Heart right ventricle (tissue), 16 donors: ENCODE results near the gene RBMS3. TPM values are rescaled to one million over a fixed set of nuclear protein-coding genes. Genes with fewer than 3 reads are reported as not detected.
A peak's percentile ranks its signal among the peaks of the same experiment; 100 is the strongest.

Experiments used
- ATAC-seq, 8 donors: fragments of 200-7000 bp; cut with Tn5 transposase; one replicate each; pipeline ENCODE4 v1.9.1; 2020; ENCODE audit warnings: mild to moderate bottlenecking in 8 of 8, moderate library complexity in 8 of 8, moderate number of reproducible peaks in 1 of 8
- DNase-seq, 2 donors: peaks; one replicate each; pipeline ENCODE4 v3.0.0-alpha.2; 2020
- H3K27ac ChIP-seq, 10 donors: fragments of 200-600 bp; sonication (generic) in 2 of 10; one replicate each; pipeline versions ENCODE4 v1.5.0 to v1.8.0; 2020 to 2022; ENCODE audit warnings: mild to moderate bottlenecking in 3 of 10
- H3K27me3 ChIP-seq, 7 donors: fragments of 200-600 bp; one replicate each; pipeline ENCODE4 v1.8.0; 2021 to 2022; ENCODE audit warnings: mild to moderate bottlenecking in 2 of 7
- H3K36me3 ChIP-seq, 9 donors: fragments of 200-600 bp; sonication (generic) in 1 of 9; one replicate each; pipeline versions ENCODE4 v1.5.0 to v1.8.0; 2020 to 2022; ENCODE audit warnings: mild to moderate bottlenecking in 2 of 9
- H3K4me1 ChIP-seq, 9 donors: fragments of 200-600 bp; sonication (generic) in 1 of 9; one replicate each; pipeline versions ENCODE4 v1.5.0 to v1.8.0; 2020 to 2022; ENCODE audit warnings: mild to moderate bottlenecking in 4 of 9
- H3K4me3 ChIP-seq, 10 donors: fragments of 200-600 bp; sonication (generic) in 2 of 10; one replicate each; pipeline versions ENCODE4 v1.5.0 to v1.8.0; 2020 to 2022; ENCODE audit warnings: mild to moderate bottlenecking in 7 of 10, moderate library complexity in 2 of 10
- H3K9me3 ChIP-seq, 11 donors: fragments of 200-600 bp in 10 of 11; sonication (generic) in 2 of 11; one replicate each; pipeline versions ENCODE4 v1.5.0 to v1.8.0; 2013 to 2022; ENCODE audit warnings: mild to moderate bottlenecking in 2 of 11, control low read depth in 1 of 11, moderate library complexity in 1 of 11
- WGBS, 2 donors: extraction: QIAGEN DNeasy Blood & Tissue Kit; methylation state at CpG; one replicate each; pipeline ENCODE4 v1.1.7; 2013; ENCODE audit warnings: inconsistent platforms in 1 of 2; 5-methylcytosine and 5-hydroxymethylcytosine counted together
- intact Hi-C, 10 donors: fragments of 100-400 bp; cut with DNase I; formaldehyde crosslinking; loops; one replicate each; pipeline versions ENCODE4 v1.11.1 to v1.14.2; 2022
- polyA plus RNA-seq, 2 donors: library from polyadenylated mRNA; stranded (reverse); fragments of 200-250 nt; gene quantifications; one replicate each; pipeline ENCODE4 v1.2.3, GENCODE V29; 2013
- total RNA-seq, 10 donors: library from RNA; stranded (reverse); fragmentation: NEBNext Ultra II Directional in 3 of 10; extraction: Animal tissue kit (Norgen Biotek cat#: 25700) in 3 of 10; gene quantifications; one replicate each; pipeline versions ENCODE4 v1.2.1 to v1.2.4, GENCODE V29; 2021 to 2023
- TF ChIP-seq, protein P1 (sequence below), 9 donors: fragments of 200-600 bp; sonication (generic) in 2 of 9; IDR thresholded peaks; one replicate each; pipeline versions ENCODE4 v1.5.0 to v1.8.0; 2021 to 2022; ENCODE audit warnings: antibody characterized with exemption in 9 of 9, mild to moderate bottlenecking in 5 of 9, moderate library complexity in 1 of 9
- donor health status: Arrhythmogenic right ventricular cardiomyopathy.
- donor health status: ischemic (EF 13 %, LVEDD 7.1; RV severe dilation, severe dysfunction).
- donor health status: healthy with polysubstance abuse.
- donor health status: DM: no; HTN: yes; CAD: no.
- donor health status: DM: no; HTN: no; CAD: no.
- donor health status: ischemic (EF 25% LVEDD 6.9; RV normal size, moderate dysfunction).
- donor health status: ischemic (EF 25% LVEDD 5.7; RV mildly dilated, moderate dysfunction).
- donor health status: healthy.
- donor health status: DM: yes; HTN: yes; CAD: no.
- donor health status: Ischemic cardiomyopathy.
- donor health status: ischemic (EF 35%, LVEDD 5.7; RV mildly dilated, moderate dysfunction).
- donor health status: nonischemic (EF 11% LVEDD 7.7; RV severe dilation, severe dysfunction).
- donor health status: DM: yes; HTN: yes; CAD: no.
- donor health status: PGD.
- donor health status: ischemic (EF 29% LVEDD 5.4; RV normal size, mild dysfunction).
- donor health status: nonischemic (EF 23%, LVEDD 6.1; RV moderate dilation, normal function).

The RBMS3 gene
- total and polyA plus RNA-seq, 12 donors = 3.2 to 41.1 (median 26.4) TPM

DNA sequence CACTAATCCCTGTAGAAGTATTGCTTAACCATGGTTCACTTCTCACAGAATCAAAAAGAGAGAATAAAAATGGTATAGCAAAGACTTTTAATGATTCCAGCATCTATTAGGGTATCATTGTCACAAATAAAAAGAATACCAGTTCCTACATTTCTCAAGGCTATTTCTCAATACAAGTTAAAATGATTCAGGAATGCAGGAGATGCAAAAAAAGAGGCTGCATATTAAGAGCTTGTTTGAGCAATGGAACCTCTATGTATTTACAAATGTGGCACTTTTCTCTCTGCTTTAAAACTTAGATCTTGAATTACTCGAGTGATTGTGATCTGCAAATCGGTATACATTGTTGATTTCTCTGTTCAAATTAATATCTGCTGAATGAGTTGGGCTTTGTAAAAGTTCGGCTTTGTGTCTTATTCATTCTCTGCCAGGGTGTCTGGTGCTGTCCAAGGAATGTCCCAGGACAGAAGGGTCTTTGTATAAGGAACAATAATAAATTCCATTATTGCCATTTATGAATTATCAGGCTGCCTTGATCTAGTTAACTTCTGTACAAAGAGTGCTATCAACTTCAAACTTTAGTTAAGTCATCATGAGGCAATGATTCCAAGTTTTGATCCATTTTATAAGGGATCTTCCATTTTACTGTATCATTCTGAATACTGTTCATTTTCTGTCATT, 364.2 kb downstream of the RBMS3 start:
- H3K9me3 ChIP-seq = no peaks in the 10 kb centered on the region
- TF ChIP-seq, protein P1, sequence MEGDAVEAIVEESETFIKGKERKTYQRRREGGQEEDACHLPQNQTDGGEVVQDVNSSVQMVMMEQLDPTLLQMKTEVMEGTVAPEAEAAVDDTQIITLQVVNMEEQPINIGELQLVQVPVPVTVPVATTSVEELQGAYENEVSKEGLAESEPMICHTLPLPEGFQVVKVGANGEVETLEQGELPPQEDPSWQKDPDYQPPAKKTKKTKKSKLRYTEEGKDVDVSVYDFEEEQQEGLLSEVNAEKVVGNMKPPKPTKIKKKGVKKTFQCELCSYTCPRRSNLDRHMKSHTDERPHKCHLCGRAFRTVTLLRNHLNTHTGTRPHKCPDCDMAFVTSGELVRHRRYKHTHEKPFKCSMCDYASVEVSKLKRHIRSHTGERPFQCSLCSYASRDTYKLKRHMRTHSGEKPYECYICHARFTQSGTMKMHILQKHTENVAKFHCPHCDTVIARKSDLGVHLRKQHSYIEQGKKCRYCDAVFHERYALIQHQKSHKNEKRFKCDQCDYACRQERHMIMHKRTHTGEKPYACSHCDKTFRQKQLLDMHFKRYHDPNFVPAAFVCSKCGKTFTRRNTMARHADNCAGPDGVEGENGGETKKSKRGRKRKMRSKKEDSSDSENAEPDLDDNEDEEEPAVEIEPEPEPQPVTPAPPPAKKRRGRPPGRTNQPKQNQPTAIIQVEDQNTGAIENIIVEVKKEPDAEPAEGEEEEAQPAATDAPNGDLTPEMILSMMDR (IDR thresholded peaks at IDR 0.05) = no peak
- H3K4me3 ChIP-seq = no peak overlapping the region
- 79 to 82% methylated on average over 3 of the region's 3 CpGs for WGBS, 2 donors
- ATAC-seq (no peak), DNase-seq (no peak)
- peaks cover 2 to 54% (median 23%) of the 10 kb centered on the region in 9 donors for H3K4me1 ChIP-seq
- peak overlapping the region in 1 of 10 donors; percentile 90 for H3K27ac ChIP-seq
- no peaks in the 10 kb centered on the region for H3K27me3 ChIP-seq
- intact Hi-C loops = loop anchor here in 1 of 10 donors (5.0 kb wide), 1 partner anchor 37 kb away; no protein-coding TSS in a partner anchor
- H3K36me3 ChIP-seq = no peaks in the 10 kb centered on the region

DNA sequence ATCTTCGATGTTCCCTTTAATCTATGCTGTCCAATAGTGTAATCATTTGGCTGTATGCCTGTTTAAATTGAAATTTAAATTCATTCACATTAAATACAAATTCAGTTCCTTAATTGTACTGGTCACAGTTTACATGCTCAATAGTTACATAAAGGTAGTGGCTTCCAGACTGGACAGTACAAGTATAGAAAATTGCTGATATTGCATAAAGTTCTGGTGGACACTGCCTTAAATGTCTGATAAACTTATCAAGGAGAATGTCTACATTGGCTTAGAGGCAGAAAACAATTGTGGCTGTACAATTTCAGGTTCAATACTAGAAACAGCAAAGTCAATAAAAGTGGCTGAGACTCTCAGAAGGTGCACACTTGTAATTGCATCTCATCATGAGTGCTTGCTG, 365.2 kb downstream of the RBMS3 start:
- 79 to 85% methylated on average over 1 of the region's 1 CpG for WGBS, 2 donors
- H3K27me3 ChIP-seq = no peaks in the 10 kb centered on the region
- intact Hi-C loops = loop anchor here in 1 of 10 donors (5.0 kb wide), 1 partner anchor 36 kb away; no protein-coding TSS in a partner anchor
- no peak overlapping the region for H3K4me3 ChIP-seq
- DNase-seq (no peak), ATAC-seq (no peak)
- H3K9me3 ChIP-seq = no peaks in the 10 kb centered on the region
- peaks cover 2 to 56% (median 23%) of the 10 kb centered on the region in 9 donors for H3K4me1 ChIP-seq
- no peak overlapping the region for H3K27ac ChIP-seq
- TF ChIP-seq, protein P1 (IDR thresholded peaks at IDR 0.05) = no peak
- H3K36me3 ChIP-seq = no peaks in the 10 kb centered on the region

DNA sequence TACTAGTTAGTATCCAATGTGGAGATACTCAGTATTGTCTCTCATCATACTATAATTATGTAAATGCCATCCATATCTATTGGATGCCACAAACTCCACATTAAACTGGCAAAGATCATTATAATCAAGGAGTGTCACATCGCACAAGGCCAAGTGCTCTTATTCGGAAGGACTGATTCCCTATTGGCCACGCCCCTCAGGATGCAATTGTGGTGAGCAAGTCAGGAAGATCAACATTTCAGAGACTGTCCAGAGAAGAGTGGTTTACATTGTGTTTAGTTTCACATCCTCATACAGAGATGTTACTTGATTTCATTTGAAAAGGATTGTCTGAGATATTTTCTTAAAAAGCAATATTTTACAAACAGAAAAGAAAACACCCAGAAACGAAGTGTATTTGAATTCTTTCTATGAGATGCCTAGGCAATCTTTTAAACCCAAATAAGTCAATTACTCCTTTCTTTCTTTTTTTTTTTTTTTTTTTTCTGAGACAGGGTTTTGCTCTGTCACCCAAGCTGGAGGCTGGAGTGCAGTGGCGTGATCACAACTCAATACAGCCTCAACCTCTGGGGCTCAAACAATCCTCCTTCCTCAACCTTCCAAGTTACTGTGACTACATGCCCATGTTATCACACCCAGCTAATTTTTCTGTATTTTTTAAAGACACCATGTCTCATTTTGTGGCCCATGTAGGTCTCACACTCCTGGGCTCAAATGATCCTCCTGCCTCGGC, 369.1 kb downstream of the RBMS3 start:
- peaks cover 0 to 22% (median 10%) of the 10 kb centered on the region in 9 donors for H3K4me1 ChIP-seq
- no peaks in the 10 kb centered on the region for H3K36me3 ChIP-seq
- TF ChIP-seq, protein P1 (IDR thresholded peaks at IDR 0.05) = no peak
- 79% methylated on average over 6 of the region's 6 CpGs for WGBS, 2 donors
- no peaks in the 10 kb centered on the region for H3K9me3 ChIP-seq
- H3K27me3 ChIP-seq = no peaks in the 10 kb centered on the region
- intact Hi-C loops = loop anchor here in 1 of 10 donors (5.0 kb wide), 1 partner anchor 32 kb away; no protein-coding TSS in a partner anchor
- H3K4me3 ChIP-seq = no peak overlapping the region
- peak in 1 of 2 donors; percentile 27 for DNase-seq
- peak in 5 of 8 donors; percentile 39 to 58 (median 47) for ATAC-seq
- H3K27ac ChIP-seq = no peak overlapping the region

DNA sequence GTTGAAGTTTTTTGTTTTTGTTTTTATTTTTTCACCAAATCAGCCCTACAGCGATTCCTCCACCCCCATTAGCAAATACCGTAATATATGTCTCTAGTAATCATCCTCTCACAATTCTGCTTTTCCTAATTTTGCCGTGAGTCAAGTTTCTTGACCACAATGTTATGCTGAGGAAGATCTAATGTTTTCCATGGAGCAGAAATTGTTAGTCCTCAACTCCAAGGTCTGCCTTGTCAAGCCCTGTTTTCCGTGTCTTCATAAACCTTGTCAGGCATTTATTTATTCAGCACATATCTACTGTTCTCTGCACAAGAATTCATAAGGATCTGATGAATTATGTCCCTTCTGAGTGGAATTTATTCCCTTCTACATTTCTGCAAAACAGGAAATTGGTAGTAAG, 372.8 kb downstream of the RBMS3 start:
- Histone ChIP-seq H3K27ac (no peak overlapping the region), H3K4me1 (peaks cover 0 to 18% (median 5%) of the 10 kb centered on the region in 9 donors), H3K36me3 (no peaks in the 10 kb centered on the region), H3K27me3 (no peaks in the 10 kb centered on the region), H3K9me3 (no peaks in the 10 kb centered on the region), H3K4me3 (no peak overlapping the region)
- intact Hi-C loops = no loop called here
- TF ChIP-seq, protein P1 (IDR thresholded peaks at IDR 0.05) = no peak
- DNase-seq (no peak), ATAC-seq (no peak)
- WGBS, 2 donors = 84 to 98% methylated on average over 4 of the region's 4 CpGs
